ENCODE data around the gene NXPH3.
"Not testable (repeated sequence)": the region's sequence is repeated elsewhere in the genome, so short reads cannot be mapped to it uniquely, and the experiment has no call there.

Gene NXPH3

DNA sequence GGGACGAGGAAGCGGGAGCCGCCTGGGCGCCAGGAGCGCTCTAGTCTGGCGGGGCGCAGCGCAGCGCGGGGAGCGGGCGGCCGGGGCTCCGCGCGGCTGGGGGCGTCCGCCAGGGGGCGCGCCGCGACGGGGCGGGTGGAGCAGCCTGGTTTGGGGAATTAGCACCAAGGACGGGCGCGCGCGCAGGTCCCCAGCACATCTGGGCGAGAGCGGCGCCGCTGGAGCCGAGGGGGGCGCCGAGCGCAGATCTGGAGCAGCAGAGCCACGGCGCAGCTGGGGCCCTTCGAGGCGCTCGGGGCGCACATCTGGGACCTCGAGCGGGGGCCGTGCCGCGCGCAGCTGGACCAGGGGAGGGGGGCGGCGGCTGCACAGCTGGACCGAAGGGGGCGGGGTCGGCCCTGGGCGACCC lies at the start of gene NXPH3:
NXPH3 (plus strand) TSS at position 193 of the 409 bp plus-strand sequence. CDS start 349 bp downstream, outside the sequence.
- peak; percentile 51 to 59 for DNase-seq (ENCODE audit: extremely low read depth in 1 of 2, low read depth in 1 of 2)

DNA sequence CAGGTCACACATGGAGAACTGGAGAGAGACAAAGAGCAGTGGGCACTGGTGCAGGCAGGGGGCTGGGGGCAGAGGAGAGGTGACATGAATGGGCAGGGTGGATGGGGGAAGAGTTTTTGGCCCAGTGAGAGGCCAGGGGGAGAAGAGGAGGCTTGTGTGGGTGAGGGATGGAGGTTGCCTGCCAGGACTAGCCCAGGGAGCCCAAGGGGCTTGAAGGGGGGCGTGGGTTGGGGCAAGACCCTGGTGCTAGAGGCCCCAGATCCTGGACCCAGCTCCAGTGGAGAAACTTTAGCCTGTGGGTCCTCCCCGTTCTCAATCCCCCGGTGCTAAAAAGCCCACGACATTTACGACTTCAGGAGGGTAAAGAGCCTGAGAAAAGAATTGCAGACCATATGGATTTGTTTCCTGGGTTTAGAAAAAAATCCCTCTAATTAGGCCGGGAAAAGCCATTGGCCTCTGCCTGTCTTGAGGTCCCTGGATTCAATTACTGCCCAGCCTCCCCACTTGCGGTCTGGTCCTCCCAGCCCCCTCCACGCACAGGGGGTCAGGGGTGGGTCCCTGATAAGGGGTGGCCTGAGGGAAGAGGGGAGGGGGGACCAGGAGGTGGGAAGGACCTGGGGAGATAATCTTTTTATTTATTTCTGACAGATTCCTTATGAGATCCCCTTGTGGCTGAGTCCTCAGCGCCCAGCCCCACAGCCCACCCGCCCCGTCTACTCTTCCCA lies 47.6 kb upstream of the NXPH3 start:
- DNase-seq (ENCODE audit: extremely low read depth in 1 of 2, low read depth in 1 of 2), result no peak

DNA sequence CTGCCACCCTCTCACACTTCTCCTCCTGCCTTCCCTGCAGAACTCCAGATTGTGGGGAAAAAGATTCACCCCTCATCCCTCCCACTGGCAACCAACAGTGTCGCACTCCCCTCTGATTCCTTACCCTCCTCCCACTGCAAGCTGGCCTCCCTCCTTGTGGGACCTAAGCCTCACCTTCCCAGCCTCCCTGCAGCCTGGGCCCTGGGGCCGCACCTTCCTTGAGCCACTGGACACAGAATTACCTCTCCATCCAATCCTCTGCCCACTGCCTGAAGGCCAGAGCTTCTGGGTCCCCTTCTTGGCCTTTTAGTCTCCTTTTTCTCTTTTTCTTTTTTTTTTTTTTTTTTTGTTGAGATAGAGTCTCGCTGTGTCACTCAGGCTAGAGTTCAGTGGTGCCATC lies 46.7 kb upstream of the NXPH3 start:
- DNase-seq (ENCODE audit: extremely low read depth in 1 of 2, low read depth in 1 of 2), result no peak

DNA sequence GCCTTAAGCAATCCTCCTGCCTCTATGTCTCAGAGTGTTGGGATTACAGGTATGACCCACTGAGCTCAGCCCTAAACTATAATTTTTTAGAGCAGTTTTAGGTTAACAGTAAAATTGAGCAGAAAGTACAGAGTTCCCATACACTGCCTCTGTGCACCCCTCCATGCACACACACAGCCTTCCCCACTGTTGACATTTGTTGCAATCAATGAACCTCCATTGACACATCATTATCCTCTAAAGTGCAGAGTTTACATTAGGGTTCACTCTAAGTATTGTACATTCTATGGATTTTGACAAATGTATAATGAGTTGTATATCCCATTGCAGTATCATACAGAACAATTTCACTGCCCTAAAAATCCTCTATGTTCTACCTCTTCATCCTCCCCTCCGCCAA lies 45.6 kb upstream of the NXPH3 start:
- DNase-seq (ENCODE audit: extremely low read depth in 1 of 2, low read depth in 1 of 2), result no peak

DNA sequence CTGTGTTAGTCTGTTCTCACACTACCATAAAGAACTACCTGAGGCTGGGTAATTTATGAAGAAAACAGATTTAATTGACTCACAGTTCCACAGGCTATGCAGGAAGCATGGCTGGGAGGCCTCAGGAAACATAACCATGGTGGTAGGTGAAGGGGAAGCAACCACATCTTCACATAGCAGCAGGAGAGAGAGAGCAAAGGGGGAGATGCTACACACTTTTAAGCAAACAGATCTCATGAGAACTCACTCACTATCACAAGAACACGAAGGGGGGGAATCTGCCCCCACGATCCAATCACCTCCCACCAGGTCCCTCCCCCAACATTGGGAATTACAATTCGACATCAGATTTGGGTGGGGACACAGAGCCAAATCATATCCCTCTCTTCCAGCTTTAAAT lies 31.8 kb upstream of the NXPH3 start:
- no peak for DNase-seq (ENCODE audit: extremely low read depth in 1 of 2, low read depth in 1 of 2)

DNA sequence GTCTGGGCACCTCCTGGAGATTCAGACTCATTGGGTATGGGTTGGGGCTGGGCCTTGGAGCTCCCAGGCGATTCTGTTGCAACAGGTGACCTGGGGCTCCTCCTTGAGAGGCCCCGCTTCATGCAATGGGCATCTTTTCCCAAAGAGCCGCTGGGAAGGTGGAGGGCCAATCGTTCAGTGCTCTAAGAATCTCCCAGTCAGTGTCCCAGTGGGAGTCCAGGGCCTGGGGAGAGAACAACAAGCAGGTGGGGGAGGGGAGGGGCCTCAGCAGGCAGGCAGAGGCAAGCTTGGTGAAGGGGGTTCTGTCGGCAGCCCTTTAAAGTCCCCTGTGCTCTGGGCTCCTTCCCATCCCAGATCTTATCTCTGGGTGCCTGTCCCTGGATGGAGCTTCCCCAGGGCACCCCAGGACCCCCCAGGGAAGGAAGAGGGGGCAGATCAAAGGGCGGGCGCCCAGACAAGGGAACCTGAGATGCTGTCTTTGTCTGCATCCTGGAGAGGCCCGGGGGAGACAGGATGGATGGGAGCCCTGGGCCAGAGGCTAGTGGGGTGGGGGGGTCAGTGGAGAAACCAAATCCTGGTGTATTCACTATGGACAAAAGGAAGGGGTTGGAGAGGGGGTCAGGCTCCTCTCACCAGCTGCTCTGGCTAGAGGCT lies 30.5 kb upstream of the NXPH3 start:
- DNase-seq (ENCODE audit: extremely low read depth in 1 of 2, low read depth in 1 of 2), result no peak

DNA sequence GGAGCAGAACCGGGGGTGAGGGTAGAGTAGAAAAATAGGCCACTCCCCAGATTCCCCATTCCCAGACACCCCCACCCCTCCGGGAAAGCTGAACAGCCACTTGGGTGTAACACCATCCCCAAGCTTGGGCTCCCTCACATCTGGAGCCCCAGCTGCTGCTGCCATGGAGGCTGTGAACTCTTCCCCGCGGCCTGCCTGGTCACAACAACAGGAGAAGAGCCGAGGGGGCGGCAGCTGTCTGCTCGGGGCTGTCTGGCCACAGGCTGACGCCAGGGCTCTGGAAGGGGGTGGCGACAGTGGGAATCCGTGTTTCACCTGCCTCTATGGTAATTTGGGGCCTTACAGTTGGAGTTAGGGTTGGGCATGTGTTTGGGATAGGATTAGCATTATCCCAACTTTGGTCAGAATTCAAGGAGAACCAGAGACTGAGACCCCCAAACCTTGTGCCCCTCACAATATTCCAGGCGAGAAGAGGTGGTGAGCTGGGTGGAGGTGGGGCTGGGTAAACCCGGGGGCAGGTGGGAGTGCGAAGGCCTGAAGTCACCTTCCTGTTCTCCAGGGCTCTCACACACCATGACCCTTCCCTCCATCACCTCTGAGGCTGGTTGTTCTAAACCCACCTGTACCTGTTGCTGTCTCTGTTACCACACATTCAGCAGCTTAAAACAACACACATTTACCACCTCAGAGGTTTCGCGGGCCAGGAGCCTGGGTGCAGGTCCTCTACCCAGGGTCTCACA lies 29.7 kb upstream of the NXPH3 start:
- DNase-seq (ENCODE audit: extremely low read depth in 1 of 2, low read depth in 1 of 2), result no peak

DNA sequence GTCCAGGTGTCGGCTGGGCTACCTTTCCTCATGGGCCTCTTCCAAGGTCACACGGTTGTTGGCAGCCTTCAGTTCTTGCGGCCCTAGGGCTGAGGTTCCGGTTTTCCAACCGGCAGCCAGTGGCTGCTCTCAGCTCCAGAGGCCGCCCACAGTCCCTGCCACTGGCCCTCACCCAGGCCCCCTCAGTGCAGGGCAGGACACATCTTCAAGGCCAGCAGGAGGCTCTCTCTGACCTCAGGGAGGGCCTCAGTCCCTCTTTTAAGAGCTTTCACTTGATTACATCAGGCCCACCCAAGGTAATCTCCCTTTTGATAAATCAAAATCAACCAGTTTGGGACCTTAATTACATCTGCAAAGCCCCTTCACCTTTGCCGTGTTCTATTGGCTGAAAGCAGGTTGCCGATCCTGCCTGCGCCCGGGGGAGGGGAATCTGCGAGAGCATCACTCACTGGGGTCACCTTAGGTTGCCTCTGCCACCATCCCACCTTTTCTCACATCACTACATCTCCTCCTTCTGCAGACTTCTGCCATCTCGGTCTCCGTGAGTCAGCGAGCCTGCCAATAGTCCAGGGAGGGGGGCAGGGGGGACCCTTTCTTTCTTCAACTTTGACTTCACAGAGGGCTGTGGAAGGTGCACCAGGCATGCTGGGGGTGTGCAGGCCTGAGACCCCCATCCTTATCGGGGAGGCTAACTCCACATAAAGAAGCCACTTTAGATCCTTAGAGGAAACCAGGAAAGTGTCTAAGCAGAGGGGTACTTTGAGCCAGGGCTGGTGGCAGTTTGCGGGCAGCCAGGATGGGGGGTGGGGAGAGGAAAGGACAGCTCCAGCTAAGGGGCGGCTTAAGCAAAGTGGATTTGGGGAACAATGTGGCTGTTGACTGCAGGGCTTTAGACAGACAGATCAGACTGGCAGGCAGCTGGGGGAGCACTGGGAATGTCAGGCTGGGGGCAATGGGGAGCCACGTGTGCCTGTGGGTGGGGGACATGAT lies 28.8 kb upstream of the NXPH3 start:
- no peak for DNase-seq (ENCODE audit: extremely low read depth in 1 of 2, low read depth in 1 of 2)

DNA sequence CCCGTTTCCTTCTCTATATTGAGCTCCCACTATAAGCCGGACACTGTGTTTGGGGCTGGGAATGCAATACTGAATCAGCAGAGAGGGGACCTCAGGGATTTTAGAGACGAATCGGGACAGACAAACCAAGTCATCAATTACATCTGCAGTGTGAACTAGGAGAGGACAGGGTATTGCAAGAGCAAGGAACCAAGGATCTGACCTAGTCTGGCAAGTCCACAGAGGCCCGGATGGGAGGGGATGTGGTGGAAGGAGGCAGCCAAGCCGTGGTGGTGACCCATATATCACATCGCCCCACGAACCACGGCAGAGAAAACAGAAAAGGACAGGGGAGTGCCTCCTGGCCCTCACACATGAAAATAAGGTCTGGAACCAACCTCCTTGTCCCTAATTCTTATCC lies 28.1 kb upstream of the NXPH3 start:
- DNase-seq (ENCODE audit: extremely low read depth in 1 of 2, low read depth in 1 of 2), result no peak

DNA sequence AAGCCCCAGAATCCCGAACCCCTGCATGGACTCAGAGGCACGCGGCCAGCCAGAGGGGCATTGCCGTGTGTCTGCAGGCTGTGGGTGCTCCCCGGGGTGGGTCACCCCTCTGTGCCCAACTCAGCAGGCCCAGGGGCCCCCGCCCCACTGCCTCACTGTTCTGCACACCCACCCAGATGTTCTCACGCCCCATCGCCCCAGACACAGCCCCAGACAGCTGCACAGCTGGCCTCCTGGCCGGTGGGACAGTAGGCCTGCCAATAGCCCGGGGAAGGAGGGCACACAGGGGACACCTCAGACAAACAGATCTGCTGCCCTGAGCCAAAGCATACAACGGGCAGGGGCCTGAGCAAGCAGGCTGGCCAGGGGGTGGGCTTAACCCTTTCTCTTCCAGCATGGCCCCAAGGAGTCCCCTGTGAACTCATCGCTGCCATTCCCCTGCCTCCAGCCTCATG lies 27.6 kb upstream of the NXPH3 start:
- DNase-seq (ENCODE audit: extremely low read depth in 1 of 2, low read depth in 1 of 2), result no peak

DNA sequence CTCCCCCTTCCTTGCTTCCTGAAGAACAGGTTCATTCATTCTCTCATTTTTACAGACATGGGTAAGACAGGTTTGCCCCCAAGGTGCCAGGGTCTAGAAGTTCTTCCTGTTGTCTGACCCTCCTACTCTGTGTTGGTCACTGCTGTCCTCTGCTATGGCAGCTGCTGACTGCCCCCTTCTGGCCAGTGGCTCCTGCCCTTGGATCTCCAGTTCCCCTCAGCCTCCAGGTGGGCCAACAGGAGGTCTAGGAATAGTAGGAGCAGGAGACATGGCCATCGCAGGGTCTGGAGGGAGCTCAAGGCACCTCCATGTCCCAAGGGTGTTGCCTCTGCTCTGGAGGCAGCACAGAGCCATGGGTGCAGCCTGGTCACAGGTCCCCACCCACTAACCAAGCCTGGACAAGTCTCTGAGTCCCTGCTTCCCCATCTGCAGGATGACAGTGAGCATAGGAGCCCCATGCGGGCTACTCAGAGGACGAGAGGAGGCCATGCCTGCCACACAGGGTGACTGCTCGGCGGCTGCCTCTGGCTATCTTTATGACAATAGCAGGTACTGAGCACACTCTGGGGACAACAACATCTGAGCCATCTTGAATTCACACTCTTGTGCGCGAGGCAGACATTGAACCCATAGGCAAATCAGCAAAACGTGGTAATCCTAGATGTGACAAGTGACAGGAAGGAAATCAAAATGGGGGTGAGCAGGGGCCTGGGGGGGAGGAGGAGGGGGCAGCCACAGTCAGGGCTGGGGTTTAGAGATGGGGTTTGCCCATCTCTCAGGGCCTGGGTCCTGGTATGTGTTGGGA lies 27.0 kb upstream of the NXPH3 start:
- no peak for DNase-seq (ENCODE audit: extremely low read depth in 1 of 2, low read depth in 1 of 2)

DNA sequence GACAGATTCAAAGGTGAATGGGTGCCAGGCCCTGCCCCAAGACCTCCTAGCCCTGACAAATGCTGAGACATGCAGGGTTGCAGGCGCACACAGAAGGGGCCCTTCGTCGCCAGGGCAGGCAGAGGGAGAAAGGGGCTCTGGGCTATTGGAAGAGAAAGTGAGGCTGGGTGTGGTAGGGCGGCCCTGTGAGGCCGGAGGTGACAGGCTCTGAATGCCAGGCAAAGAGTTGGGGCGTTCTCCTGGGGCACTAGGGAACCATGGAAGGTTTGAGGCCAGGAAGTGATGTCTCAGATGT lies 26.4 kb upstream of the NXPH3 start:
- DNase-seq (ENCODE audit: extremely low read depth in 1 of 2, low read depth in 1 of 2), result no peak

DNA sequence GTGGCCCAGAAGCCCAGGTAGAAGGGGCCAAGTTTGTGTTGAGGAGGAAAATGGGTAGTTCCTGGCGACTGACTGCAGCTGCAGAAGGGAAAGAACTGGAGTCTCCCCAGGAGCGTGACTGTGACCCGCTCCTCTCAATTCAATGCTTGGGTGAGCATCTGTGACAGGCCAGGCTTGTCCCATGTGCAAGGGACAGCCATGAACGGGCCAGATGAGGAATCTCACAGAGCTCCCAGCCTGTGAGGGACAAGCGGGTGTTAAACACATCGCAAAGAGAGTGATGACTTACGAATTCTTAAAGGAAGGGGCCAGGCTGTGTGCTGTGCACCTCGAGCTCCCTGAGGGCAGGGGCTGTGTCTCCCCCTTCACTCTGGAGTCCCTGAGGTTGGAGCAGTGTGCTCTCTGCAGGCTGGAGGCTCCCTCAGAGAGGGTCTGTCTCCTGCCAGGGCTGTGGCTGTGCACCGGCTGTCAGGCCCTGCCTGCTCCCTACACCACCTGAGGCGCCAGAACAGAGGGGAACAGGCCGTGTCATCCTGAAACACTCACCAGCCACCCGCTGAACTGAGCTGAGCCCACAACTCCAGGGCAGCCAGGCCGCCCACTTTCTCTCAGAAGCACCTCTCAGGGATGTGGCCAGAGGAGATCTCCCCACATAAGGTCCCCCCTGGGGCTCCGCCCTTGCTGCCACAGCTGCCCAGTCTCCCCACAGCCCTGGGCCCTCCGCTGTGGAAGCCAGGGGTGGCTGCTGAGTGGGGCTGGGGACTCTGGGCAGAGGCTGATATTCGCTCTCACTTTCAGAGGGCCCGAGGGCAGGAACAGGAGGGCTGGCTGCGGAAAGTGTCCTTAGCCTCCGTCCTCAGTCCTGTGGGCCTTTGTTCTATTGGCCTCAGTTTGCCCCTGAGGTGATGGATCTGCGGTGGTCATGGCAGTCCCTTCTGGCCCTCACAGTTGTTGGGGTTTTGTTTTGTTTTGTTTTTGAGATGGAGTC lies 25.7 kb upstream of the NXPH3 start:
- DNase-seq (ENCODE audit: extremely low read depth in 1 of 2, low read depth in 1 of 2), result no peak

DNA sequence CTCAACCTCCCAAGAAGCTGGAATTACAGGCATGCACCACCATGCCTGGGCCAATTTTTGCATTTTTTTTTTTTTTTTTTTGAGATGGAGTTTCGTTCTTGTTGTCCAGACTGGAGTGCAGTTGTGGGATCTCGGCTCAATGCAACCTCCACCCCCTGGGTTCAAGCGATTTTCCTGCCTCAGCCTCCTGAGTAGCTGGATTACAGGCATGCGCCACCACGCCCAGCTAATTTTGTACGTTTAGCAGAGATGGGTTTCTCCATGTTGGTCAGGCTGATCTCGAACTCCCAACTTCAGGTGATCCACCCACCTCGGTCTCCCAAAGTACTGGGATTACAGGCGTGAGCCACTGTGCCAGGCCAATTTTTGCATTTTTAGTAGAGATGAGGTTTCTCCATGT lies 24.9 kb upstream of the NXPH3 start:
- DNase-seq (ENCODE audit: extremely low read depth in 1 of 2, low read depth in 1 of 2), result not testable (repeated sequence)

DNA sequence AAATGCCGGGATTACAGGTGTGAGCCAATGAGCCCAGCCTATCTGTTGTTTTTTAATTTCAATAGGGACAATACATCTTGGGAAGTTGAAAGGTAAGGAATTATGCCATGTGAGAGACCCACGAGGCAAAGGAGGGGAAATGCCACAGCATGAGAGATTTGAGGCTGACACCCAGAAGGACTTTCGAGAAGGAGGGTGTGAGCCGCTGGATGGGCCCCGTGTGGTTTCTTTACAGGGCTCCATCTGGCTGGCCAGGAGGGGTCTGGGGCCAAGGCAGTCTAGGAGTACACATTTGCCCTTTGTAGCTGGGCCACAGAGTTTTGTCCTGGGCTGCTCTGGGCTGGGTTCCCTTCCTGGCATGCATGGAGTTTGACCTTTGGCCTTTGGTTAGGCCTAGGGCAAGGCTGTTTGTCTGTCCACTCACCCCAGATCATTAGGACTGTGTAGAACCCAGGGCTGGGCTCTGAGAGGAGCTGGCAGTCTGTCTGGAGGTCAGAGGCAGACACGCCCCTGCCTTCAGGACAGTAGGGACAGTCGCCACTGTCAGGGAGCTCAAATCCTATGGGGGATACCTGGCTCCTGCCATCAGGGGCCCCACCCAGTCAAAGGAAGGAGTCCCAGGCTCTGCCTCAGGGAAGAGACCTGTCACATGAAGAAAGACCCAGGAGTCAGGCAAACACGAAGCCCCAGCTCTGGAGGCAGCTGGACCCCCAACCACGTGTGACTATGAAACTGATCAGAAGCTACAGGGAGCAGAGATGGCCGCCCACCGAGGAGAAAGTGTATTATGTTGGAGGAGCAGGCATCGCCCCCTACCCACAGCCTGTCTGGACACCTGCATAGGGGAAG lies 24.2 kb upstream of the NXPH3 start:
- DNase-seq (ENCODE audit: extremely low read depth in 1 of 2, low read depth in 1 of 2), result no peak

DNA sequence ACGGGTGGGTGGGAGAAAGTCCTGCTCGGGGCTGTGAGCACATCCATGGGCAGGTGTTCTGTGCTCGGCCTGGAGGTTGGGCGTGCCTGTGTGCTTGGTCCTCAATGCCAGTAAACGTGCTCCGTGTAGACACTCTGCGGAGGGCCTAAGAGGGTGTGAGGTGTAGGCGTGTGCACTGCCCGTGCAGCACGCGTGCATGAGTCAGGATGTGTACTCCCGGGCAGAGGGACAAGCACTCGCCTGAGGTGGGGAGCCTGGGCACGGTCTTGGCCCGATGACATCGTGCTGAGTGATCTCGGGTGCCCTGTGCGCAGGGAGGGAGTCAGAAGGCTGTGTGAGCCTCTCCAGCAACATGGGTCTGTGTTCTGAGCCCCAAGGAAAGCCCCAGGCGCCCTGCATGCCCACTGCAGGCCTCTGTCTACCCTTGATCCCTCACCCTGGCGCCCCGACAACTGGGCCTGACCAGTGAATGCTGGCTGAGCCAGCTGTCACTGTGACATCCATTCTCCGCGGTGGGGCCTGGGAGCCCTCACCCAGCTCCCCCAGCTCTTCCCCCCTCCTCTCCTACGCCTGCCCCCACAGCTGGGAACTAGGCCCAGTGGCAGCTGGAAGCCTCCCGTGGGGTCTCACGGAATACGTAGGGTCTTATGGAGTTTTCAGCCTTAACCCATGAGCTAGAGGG lies 23.5 kb upstream of the NXPH3 start:
- DNase-seq (ENCODE audit: extremely low read depth in 1 of 2, low read depth in 1 of 2), result no peak

DNA sequence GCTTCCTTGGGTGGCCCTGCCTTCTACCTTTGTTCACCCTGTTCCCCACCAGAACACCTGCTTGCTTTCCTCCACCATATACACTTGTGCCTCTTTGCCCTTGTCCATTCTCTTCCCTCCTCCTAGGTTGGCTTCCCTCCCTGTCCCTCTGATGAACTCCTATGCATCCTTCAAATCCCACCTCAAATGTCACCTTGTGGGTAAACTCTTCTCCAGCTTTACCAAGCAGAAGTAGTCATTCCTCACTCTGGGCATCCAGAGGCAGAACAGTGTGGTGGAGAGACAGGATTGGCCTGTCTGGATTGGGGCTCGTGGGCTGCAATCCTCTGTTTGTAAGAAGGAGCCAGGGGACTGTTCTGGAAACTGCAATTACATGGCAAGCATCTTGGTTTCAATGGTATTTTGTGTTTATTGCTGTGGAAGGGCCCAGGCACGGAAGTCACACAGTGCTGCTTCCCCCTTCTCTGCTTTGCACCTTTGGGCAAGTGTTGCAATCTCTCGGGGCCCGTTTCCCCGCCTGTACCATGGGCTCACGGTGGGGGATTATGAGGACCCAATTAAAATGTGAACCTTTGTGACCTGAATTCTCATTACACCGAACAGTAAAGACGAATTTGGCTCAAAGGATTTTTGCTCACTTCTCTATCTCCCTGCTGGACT lies 21.9 kb upstream of the NXPH3 start:
- DNase-seq (ENCODE audit: extremely low read depth in 1 of 2, low read depth in 1 of 2), result no peak

Data from stimulated activated CD8-positive, alpha-beta memory T cell treated with anti-CD3 and anti-CD28 coated beads, Interleukin-7, amount 100 ng/mL, for 48 hours (primary cell).